ENCODE results near the gene RNF145.

- TF ChIP-seq CTCF (IDR thresholded peaks at IDR 0.05) (no peak), EZH2 (IDR thresholded peaks at IDR 0.05; ENCODE audit: borderline replicate concordance, insufficient read depth, low read depth, low read length, poor library complexity, severe bottlenecking) (no peak)
Observed at GRCh38 chr5:159218595-159219023, 9.3 kb upstream of the RNF145 start.
